K562 (cell line): ENCODE results near the gene FAIM. TPM values are rescaled to one million over a fixed set of nuclear protein-coding genes. Genes with fewer than 3 reads are reported as not detected.

Experiments
- ATAC-seq: fragments of 200-7000 bp; cut with Tn5 transposase; 3 replicates; pipeline ENCODE4 v1.9.1; 2020; ENCODE audit warnings: moderate library complexity
- BruUV-seq: library from RNA; stranded (reverse); fragments of 400-500 nt; replicated peaks from 2 replicates; lab custom pipeline; 2021; lab: Mats Ljungman, UMichigan
- CTCF ChIA-PET: fragments of 300-600 bp; formaldehyde crosslinking; extraction: SDS; loops from one replicate; lab custom pipeline; 2021; ENCODE audit warnings: low intra/inter-chr PET ratio; lab: Yijun Ruan, JAX
- POLR2A ChIA-PET: fragments of 300-600, 350-650 bp; sonication (Branson Sonifier 250); formaldehyde crosslinking; extraction: SDS; loops from one replicate; lab custom pipeline; 2021; ENCODE audit warnings: antibody characterized with exemption, inconsistent platforms; lab: Yijun Ruan, JAX
- DNase-seq, 4 experiments: peaks; one replicate each; pipeline versions ENCODE4 v3.0.0 to v3.0.0-alpha.2; 2011 to 2018; ENCODE audit warnings: low spot score in 3 of 4, mixed read lengths in 3 of 4; ENCODE audit errors: extremely low read depth in 1 of 4
- FAIRE-seq: peaks from 2 replicates; lab custom pipeline; 2011; peaks lifted over from hg19 to GRCh38; lab: Jason Lieb, UNC
- H2AFZ ChIP-seq: 2 replicates; pipeline ENCODE4 v1.6.0; 2011; ENCODE audit warnings: low read depth, low read length, control low read depth, inconsistent platforms
- H3K27ac ChIP-seq: fragments of 200-600 bp; 3 replicates; pipeline ENCODE4 v1.8.0; 2011; ENCODE audit warnings: low read depth, mild to moderate bottlenecking, control low read depth, inconsistent platforms, low read length, moderate library complexity, mixed read lengths; ENCODE audit errors: extremely low read depth
- H3K27me3 ChIP-seq, 2 experiments: fragments of 300-600 bp in 1 of 2; 2 replicates in 1 of 2; 3 replicates in 1 of 2; pipeline versions ENCODE4 v1.6.0 to v1.8.0; 2011; ENCODE audit warnings: inconsistent platforms in 2 of 2, low read length in 2 of 2, mild to moderate bottlenecking in 1 of 2, mixed read lengths in 1 of 2, moderate library complexity in 1 of 2; ENCODE audit not compliant: control insufficient read depth in 2 of 2, insufficient read depth in 2 of 2
- H3K36me3 ChIP-seq: fragments of 300-600 bp; 3 replicates; pipeline ENCODE4 v1.8.0; 2011; ENCODE audit warnings: mild to moderate bottlenecking, low read length, inconsistent platforms; ENCODE audit not compliant: control insufficient read depth, insufficient read depth
- H3K4me1 ChIP-seq, 2 experiments: fragments of 200-600 bp in 1 of 2; replicated peaks in 1 of 2; 2 replicates in 1 of 2; 3 replicates in 1 of 2; pipeline versions ENCODE4 v1.5.1 to v1.8.0; 2011; ENCODE audit warnings: inconsistent platforms in 2 of 2, low read length in 2 of 2, mild to moderate bottlenecking in 1 of 2, mixed read lengths in 1 of 2, moderate library complexity in 1 of 2; ENCODE audit not compliant: control insufficient read depth in 2 of 2, insufficient read depth in 2 of 2
- H3K4me2 ChIP-seq: 2 replicates; pipeline ENCODE4 v1.6.1; 2011; ENCODE audit warnings: low read length, control low read depth, inconsistent platforms, mixed read lengths; ENCODE audit not compliant: insufficient read depth
- H3K4me3 ChIP-seq: fragments of 200-600 bp; sonication (generic), shearing (Covaris generic); 2 replicates; pipeline ENCODE4 v1.5.1; 2016; ENCODE audit warnings: control low read depth, inconsistent platforms
- H3K79me2 ChIP-seq: fragments of 200-600 bp; 3 replicates; pipeline ENCODE4 v1.8.0; 2011; ENCODE audit warnings: low read length, inconsistent platforms; ENCODE audit not compliant: control insufficient read depth, insufficient read depth
- H3K9ac ChIP-seq, 2 experiments: 2 replicates each; pipeline versions ENCODE4 v1.6.0 to v1.6.1; 2011; ENCODE audit warnings: low read depth in 2 of 2, low read length in 2 of 2, control low read depth in 1 of 2, inconsistent platforms in 1 of 2, mild to moderate bottlenecking in 1 of 2, mixed read lengths in 1 of 2; ENCODE audit not compliant: insufficient read depth in 1 of 2
- H3K9me1 ChIP-seq: one replicate; pipeline ENCODE4 v1.6.0; 2011; ENCODE audit warnings: inconsistent platforms, mild to moderate bottlenecking, low read length, moderate library complexity; ENCODE audit not compliant: control insufficient read depth, insufficient read depth
- H3K9me3 ChIP-seq: replicated peaks from 2 replicates; pipeline ENCODE4 v1.5.1; 2011; ENCODE audit warnings: low read depth, low read length, inconsistent platforms; ENCODE audit not compliant: control insufficient read depth, insufficient read depth
- H4K20me1 ChIP-seq: replicated peaks from 2 replicates; pipeline ENCODE4 v1.6.1; 2011; ENCODE audit warnings: low read length, inconsistent platforms, mixed read lengths; ENCODE audit not compliant: control insufficient read depth, insufficient read depth
- ELF1 ChIP-seq: fragments of 200-800 bp; sonication (Bioruptor generic); IDR thresholded peaks from 2 replicates; pipeline ENCODE4 v1.6.1; 2016; ENCODE audit warnings: missing genetic modification characterization, missing compliant biosample characterization
- ETV6 ChIP-seq, 3 experiments: fragments of 150-350 bp in 1 of 3; sonication (generic) in 1 of 3; formaldehyde crosslinking in 1 of 3; IDR thresholded peaks; 2 replicates each; pipeline versions ENCODE4 v1.6.1 to v1.8.0; 2014 to 2022; ENCODE audit warnings: borderline replicate concordance in 2 of 3, low read depth in 2 of 3, antibody characterized with exemption in 1 of 3, low read length in 1 of 3, mild to moderate bottlenecking in 1 of 3, missing genetic modification reagents in 1 of 3
- SPI1 ChIP-seq: IDR thresholded peaks from 2 replicates; pipeline ENCODE4 v1.6.1; 2011; ENCODE audit warnings: low read depth, low read length, control low read depth, borderline replicate concordance
- TCFL5 ChIP-seq: fragments of 250-450 bp; sonication (Bioruptor Pico); conservative IDR thresholded peaks from 2 replicates; pipeline ENCODE4 v1.6.1; 2021; ENCODE audit warnings: mild to moderate bottlenecking, moderate library complexity, matching md5 sums
- ZNF24 ChIP-seq: fragments of 450-650 bp; IDR thresholded peaks from 2 replicates; pipeline ENCODE4 v1.6.1; 2016
- WGBS: fragments of 100-300 bp; shearing (Covaris generic); methylation state at CpG from one replicate; pipeline ENCODE4 v1.1.6; 2016; ENCODE audit warnings: low coverage, mixed read lengths; ENCODE audit not compliant: insufficient coverage; ENCODE audit errors: missing lambda C conversion rate; 5-methylcytosine and 5-hydroxymethylcytosine counted together
- in situ Hi-C: fragments of 300-500 bp; cut with MboI; formaldehyde crosslinking; loops from 4 replicates; pipeline ENCODE4 v1.15.0; 2018; ENCODE audit warnings: inconsistent platforms, mixed read lengths
- intact Hi-C: fragments of 100-400 bp; cut with micrococcal nuclease; formaldehyde crosslinking; loops from 2 replicates; pipeline ENCODE4 v1.14.2; 2022
- polyA plus RNA-seq, 8 experiments: library from polyadenylated mRNA; depleted of rRNA in 4 of 8; stranded (reverse) in 5 of 8; unstranded in 3 of 8; fragments of >200 nt; fragmentation: Nextera tagmentation in 2 of 8; fragmentation: Illumina TruSeq in 1 of 8; extraction: Ambion mirVana in 2 of 8; extraction: Trizol in 1 of 8; gene quantifications; 2 replicates each; pipeline versions ENCODE4 v1.2.1 to v1.2.3, GENCODE V29; 2011 to 2014; ENCODE audit warnings: inconsistent platforms in 1 of 8, missing spikeins in 1 of 8
- total RNA-seq, 7 experiments: library from RNA; depleted of rRNA in 6 of 7; stranded (reverse); fragments of >200 nt in 6 of 7; fragmentation: Illumina TruSeq in 2 of 7; extraction: Trizol in 2 of 7; gene quantifications; 2 replicates each; pipeline versions ENCODE4 v1.2.1 to v1.2.3, GENCODE V29; 2011 to 2021; ENCODE audit warnings: low replicate concordance in 1 of 7

FAIM gene
- total and polyA plus RNA-seq, 9 of the 15 experiments (the other 6 are each of a cell fraction or from before 2014, with no cell fraction given), result 2.5 to 7.9 (median 6.6) TPM

DNA sequence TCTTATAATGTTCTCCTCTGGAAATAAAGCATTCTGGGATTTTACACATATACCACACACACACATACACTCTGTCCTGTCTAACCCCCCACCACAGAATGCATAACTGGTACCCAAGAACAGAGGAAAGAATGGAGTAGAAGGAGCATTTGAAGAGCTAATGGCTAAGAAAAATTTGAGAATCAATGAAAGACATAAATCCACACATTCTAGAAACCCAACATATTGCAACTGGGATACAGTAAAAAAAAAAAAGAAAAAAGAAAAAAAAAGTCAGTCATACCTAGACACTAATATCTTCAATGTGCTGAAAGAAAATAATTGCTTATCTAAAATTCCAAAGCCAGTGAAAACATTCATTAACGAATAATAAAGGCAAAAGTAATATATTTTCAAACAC is 35.4 kb upstream of the FAIM start:
- Histone ChIP-seq H3K9me3 (no peaks in the 10 kb centered on the region), H3K27ac (no peak overlapping the region), H3K9ac (no peak overlapping the region), H2AFZ (no peak overlapping the region), H3K4me1 (no peaks in the 10 kb centered on the region), H3K27me3 (no peaks in the 10 kb centered on the region), H4K20me1 (no peaks in the 10 kb centered on the region), H3K4me2 (no peak overlapping the region), H3K4me3 (no peak overlapping the region), H3K36me3 (0 out of 3 replicates have a peak, but pooled peaks cover 4% of the 10 kb centered on the region), H3K9me1 (no peaks in the 10 kb centered on the region), H3K79me2 (peaks cover 3% of the 10 kb centered on the region; the same call in 1 of the 3 replicates)
- POLR2A ChIA-PET, result no interaction called here
- in situ Hi-C loops, result no loop called here
- DNase-seq (no peak), ATAC-seq (no peak), FAIRE-seq (no peak)
- no peak for TF ChIP-seq ETV6 (IDR thresholded peaks at IDR 0.05; ENCODE audit: borderline replicate concordance in 1 of 2, low read depth in 2 of 2, low read length in 1 of 2)
- TF ChIP-seq ETV6 (CRISPR knock-in tag; IDR thresholded peaks at IDR 0.05; ENCODE audit: borderline replicate concordance), result no peak
- BruUV-seq, result no TSS peak
- intact Hi-C loops, result no loop called here
- CTCF ChIA-PET, result no interaction called here
- 28% methylated on average over 1 of the region's 1 CpG for WGBS

DNA sequence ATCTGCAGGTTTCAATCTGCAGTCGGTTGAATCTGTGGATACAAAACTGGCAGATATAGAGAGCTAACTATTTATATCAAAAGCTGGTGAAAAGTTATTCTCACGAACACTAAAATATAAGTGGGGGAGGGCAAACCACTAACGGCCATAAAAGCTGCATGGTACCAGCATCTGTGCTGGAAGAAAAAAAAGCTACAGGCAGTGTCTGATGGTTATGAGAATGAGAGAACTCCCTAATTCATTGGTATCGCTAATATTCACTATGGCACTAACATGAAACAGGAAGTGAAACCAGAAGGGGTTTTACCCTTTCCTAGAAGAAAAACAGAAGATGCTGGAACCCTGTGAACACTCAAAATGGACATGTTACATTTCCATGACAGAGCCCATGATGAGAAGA is 30.4 kb upstream of the FAIM start:
- peak overlapping the region; percentile 12; the same call in 1 of the 2 replicates for H2AFZ ChIP-seq
- TF ChIP-seq TCFL5 (CRISPR knock-in tag) (no peak), ZNF24 (no peak), ELF1 (peak; percentile 31; the same call in 1 of the 2 replicates), SPI1 (peak; percentile 47; the same call in 1 of the 2 replicates)
- FAIRE-seq (no peak), ATAC-seq (no peak), DNase-seq (no peak)
- no peak overlapping the region for H3K27ac ChIP-seq
- H3K9me1 ChIP-seq, result no peaks in the 10 kb centered on the region
- no peak overlapping the region for H3K4me3 ChIP-seq
- intact Hi-C loops (no loop called here), in situ Hi-C loops (no loop called here)
- H3K4me1 ChIP-seq, result no peaks in the 10 kb centered on the region; a peak in 1 of 5 replicates
- H3K9me3 ChIP-seq, result no peaks in the 10 kb centered on the region
- H3K4me2 ChIP-seq, result no peak overlapping the region
- H3K9ac ChIP-seq, result no peak overlapping the region
- CTCF ChIA-PET, result no interaction called here
- H3K36me3 ChIP-seq, result no peaks in the 10 kb centered on the region
- 19% methylated on average over 4 of the region's 4 CpGs for WGBS
- no peaks in the 10 kb centered on the region for H3K27me3 ChIP-seq
- POLR2A ChIA-PET, result interaction anchor here (1.0 to 1.3 kb wide), 2 partner anchors 9 to 10 kb away, joined by 3 read pairs; no protein-coding TSS in a partner anchor
- no peaks in the 10 kb centered on the region for H4K20me1 ChIP-seq
- H3K79me2 ChIP-seq, result peaks cover 3% of the 10 kb centered on the region; the same call in 1 of the 3 replicates
- BruUV-seq, result no TSS peak
